GOT3 (cell line): ENCODE measurements around the gene NTM.

Experiments
- DNase-seq: peaks from one replicate; lab custom pipeline; 2025; ENCODE audit warnings: mixed read lengths; lab: John Stamatoyannopoulos, UW

NTM gene

DNA sequence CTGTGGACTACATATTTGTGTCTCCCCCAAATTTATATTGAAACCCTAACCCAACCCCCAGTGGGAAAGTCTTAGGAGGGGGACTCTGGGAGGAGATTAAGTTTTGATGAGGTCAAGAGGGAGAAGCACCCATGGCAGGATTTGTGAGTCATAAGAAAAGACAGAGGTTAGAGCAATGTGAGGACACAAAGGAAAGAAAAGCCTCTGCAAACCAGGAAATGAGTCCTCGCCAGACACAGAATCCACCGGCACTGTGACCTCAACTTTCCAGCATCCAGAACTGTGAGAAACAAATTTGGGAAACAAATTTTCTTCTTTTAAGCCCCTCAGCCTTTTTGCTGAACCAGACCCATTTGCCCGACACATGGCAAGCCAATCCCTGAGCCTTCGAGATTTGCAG lies 397.0 kb downstream of the NTM start:
- DNase-seq = no peak

DNA sequence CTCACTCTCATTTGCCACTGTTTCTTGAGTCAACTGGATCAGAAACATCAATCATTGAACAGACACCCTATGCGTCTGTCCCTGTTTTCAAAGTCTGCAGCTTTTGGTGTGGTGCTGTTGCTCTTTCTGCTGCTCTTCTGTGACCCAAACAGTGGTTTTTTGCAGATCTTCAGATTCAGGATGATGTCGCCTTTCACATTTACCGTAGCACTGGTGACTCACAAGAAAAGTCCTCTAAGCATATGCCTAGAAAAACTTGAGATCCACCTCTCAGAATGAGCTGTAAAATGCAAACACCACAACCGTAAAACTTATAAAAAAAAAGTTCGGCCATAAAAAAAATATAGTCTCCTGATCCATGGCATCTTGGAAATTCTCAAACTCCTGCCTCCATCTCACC lies 400.4 kb downstream of the NTM start:
- DNase-seq = no peak

DNA sequence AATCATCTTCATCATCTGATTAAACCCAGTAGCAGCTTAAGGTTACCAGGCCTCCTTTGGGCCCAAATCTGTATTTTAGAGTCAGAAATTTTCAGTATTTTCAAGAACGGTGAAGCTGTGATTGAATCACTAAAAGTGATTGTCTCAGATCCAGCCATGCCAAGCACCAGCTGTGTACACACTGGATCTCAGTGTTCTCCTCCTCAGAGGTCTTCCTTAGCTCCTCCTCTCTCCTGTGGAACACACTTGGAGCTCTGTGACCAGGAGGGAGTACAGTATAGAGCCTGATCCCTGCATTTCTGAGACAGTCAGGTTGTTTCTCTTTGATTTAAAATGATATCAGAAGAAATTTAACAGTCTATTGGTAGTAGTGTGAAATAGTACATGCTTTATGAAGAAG lies 401.1 kb downstream of the NTM start:
- no peak for DNase-seq

GRCh38 chr11:131773626-131774025 lies 403.2 kb downstream of the NTM start:
- DNase-seq = no peak

- no peak for DNase-seq
Measured at GRCh38 chr11:131776211-131776610, 405.8 kb downstream of the NTM start.

- DNase-seq = no peak
Measured at GRCh38 chr11:131785801-131786200, 415.4 kb downstream of the NTM start.

DNA sequence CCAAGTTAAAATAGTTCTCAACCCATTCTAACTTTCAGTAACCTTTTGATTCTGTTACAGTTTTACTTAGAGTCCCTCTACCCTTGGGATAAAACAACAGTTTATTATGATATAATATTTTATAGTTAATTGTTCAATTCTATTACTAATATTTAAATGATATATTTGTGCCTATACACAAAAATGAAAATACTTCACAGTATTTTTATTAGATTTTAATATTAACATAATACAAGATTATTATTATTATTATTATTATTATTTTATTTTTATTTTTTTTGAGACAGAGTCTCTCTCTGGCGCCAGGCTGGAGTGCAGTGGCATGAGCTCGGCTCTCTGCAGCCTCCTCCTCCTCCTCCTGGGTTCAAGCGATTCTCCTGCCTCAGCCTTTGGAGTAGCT lies 416.7 kb downstream of the NTM start:
- no peak for DNase-seq

- DNase-seq = no peak
Measured at GRCh38 chr11:131790586-131790985, 420.2 kb downstream of the NTM start.

GRCh38 chr11:131792243-131792642 lies 421.8 kb downstream of the NTM start:
- no peak for DNase-seq

GRCh38 chr11:131796089-131796488 lies 425.7 kb downstream of the NTM start:
- no peak for DNase-seq

DNA sequence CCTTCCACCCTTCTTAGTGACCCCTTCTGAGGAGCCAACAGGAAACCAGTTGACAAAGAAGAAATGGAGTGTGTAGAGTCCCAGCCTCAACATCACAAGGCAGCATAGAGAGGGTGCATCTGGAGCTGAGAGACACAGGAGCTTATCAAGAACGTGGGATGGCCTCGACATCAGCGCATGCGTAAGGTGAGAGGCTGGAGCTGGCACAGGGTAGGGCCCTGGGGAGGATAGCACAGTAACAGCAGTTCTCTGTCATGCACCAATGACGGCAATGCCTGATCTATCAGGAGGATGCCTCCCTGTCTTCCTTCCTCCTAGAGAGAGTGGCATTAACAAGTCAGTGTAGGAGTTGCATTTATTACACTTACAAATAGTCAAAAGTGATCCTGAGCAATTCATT lies 426.1 kb downstream of the NTM start:
- no peak for DNase-seq

GRCh38 chr11:131800452-131800851 lies 430.0 kb downstream of the NTM start:
- no peak for DNase-seq

GRCh38 chr11:131802440-131803115 lies 432.2 kb downstream of the NTM start:
- DNase-seq = no peak

DNA sequence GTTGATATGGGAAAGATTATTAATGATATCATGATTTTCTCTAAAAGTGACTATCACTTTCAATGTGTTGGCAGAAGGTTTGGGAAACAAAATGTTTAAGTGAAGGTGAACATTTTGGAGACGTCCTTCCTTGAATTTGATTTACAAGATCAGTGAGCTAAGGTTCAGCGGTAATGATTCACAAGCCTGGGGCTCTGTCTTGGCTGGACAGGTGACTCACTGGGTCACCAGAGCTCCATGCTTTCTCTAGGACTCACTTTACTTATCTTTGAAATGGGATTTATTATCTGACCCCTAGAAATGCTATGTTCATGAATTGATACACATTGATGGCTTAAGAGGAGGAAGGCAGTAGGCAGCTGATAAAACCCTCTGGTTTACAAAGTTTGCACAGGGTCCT lies 437.5 kb downstream of the NTM start:
- no peak for DNase-seq

- DNase-seq = no peak
Measured at GRCh38 chr11:131808470-131808869, 438.1 kb downstream of the NTM start.

DNA sequence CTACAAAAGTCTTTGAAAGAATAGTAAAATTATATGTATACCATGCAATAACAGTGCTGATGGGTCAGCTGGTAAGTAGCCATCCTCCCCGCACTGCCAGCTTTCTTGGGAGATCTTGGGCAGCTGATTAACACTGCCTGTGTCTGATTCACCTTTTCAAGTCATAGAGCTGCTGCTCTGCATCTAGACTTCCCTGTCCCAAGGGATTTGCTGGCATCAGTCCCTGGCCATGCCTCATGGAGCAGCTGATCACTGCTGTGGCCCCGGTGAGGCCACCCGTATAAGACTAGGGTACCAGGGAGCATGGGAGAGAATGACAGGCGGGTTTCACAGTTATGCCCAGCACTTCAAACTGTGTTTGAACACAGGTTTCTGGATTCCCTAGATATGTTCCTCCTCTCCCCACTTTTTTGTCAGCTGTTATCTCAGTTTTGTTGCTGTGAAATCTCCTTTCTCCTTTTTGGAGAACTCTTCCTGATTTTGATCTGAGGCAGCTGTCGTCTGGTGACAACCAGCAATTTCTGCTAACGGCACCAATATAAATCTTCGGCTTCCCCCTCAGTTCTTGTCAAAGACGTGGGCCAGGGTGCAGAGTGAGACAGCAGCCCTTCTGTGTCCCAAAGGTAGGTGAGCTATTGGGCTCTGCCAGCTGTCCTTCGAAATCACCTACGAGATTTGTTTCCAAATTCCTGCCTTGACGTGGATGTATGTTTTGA lies 438.9 kb downstream of the NTM start:
- DNase-seq = no peak

DNA sequence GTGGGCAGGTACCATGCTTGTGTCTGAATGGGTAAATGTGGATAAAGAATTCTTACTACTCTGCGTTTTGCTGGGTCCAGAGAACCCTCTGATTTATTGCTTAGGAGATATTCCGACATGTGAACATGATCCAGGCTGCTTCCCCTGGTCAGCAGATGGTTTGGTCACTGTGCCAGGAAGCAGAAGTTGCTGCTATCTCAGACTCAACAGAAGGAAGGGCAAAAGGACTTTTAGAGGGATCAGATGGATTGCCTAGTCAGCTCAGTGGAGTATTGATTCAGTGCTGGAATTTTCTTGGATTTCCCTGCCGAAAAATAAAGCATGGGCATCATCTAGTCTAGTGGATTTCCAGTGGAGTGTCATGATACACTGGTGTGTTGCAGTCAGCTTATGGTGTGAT lies 440.1 kb downstream of the NTM start:
- DNase-seq = no peak

DNA sequence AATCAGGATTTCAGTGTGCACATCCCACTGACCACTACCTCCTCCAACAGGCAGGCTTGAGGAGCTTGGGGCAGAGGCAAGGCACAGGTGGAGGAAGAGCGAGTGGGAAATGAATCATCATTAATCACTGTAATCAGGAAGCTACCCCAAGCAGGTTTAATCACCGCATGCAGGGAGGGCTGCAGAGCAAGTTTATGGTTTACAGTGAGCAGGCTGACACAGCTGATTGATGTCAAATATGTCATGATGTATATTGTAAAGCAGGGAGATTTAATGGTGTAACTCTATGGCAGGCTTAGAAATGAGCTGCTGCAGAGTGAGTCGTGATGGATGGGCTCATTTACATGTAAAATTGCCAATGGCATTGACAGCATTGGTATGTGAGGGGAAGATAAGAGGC lies 441.0 kb downstream of the NTM start:
- DNase-seq = no peak

- DNase-seq = no peak
Measured at GRCh38 chr11:131814108-131814507, 443.7 kb downstream of the NTM start.

DNA sequence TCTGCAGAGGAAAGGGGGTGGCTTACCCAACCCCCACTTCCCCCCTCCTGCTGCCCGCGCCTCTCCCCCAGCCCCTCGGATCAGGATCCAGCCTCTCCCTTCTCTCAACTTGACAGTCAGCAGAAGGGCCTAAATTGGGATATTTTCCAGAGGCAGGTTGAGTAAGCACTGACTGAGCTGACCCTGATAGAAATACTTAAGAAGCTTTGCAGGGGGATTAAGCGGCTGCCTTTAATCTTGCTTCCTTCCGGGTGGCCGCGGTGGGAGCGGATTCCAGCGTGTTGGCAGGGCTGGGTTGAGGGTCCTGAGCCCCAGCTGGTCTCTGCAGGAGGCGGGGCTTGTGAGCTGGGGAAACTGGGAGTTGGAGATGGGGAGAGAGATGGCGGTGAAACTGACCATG lies 445.2 kb downstream of the NTM start:
- no peak for DNase-seq

DNA sequence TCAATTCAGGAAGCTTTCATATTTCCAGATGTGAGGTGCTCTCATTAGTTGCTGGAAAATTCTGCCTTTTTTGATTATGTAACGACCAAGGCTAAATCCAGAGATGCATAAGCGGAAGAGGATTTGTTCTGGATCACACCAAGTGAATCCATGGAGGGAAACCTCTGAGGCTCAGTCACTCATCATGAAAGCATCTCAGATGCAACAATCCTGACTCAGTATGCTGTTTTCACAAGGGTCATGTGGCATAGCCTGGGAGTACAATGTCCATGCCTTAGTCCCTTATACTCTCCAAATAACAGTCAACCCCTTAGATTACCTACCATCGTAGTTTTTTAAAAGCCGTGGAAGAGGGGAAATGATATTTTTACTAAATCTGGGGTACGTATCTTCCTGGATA lies 445.6 kb downstream of the NTM start:
- DNase-seq = no peak

DNA sequence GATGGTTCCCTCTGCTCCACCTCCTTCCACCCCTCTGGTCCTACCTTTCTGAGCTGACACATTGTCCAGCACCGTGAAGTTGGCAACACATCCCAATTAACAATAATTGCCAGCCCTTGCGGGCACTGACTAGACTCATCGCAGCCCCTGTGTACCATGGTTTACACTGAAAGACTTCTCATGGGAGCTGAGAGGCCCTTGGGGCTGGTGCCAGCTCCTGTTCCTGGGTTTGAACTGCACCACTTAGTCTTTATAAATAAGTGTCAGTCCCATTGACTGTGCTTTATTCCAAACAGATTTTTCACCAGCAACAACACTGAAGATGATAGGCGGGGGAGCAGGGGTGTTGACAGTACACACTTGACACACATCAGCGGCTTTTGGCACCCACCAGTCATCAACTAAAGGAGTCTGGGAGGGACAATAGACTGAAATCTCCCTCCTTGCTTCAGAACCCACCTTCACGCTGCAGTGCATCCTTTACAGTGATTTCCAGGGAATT lies 447.3 kb downstream of the NTM start:
- DNase-seq = no peak

GRCh38 chr11:131819865-131820264 lies 449.4 kb downstream of the NTM start:
- no peak for DNase-seq

DNA sequence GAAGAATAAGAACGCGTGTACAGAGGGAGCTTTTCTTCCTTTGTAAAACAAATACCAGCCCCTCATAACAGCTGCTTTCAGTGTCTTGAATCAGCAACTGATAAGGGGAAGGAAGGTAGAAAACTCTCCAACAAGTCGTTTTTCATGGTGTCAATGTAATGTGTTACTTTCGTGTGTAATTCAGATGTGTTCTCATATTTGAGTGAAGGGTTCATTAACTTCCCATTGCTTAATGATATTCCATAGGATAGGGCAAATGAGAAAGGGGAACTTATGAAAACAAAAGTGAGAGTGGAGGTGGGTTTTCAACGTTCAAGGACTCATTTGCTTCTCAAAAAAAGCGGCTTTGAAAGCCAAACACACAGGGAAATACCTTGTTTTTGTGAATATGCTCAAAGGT lies 452.1 kb downstream of the NTM start:
- DNase-seq = no peak
